A549 treated with GW870086 at 1 μM for 4 hours (cell line): ENCODE data around the gene MLLT11. TPM values are rescaled to one million over a fixed set of nuclear protein-coding genes. Genes with fewer than 3 reads are reported as not detected.

Experiments used
- total RNA-seq: library from RNA; stranded (reverse); fragments of 200-300 nt; extraction: Qiagen RNA extraction; gene quantifications from 5 replicates; pipeline ENCODE4 v1.2.3, GENCODE V29; 2022; ENCODE audit warnings: low read depth

Gene MLLT11
- 12.5 to 18.3 TPM (median 17.0 TPM) in 5 replicates for total RNA-seq

GRCh38 chr1:151060007-151060656, at the start of gene MLLT11:
TSS of gene MLLT11 (plus strand) at chr1:151060397. CDS start at chr1:151067225, 6,828 bp downstream.

GRCh38 chr1:151036356-151036755, 23.8 kb upstream of the MLLT11 start, which contains the start of gene BNIPL:
TSS of gene BNIPL (plus strand) at chr1:151036586. CDS start at chr1:151036726, 140 bp downstream.

GRCh38 chr1:151047591-151047924, 12.6 kb upstream of the MLLT11 start, which contains the start of gene C1orf56:
TSS of gene C1orf56 (plus strand) at chr1:151047751. CDS start at chr1:151047848, 97 bp downstream.

GRCh38 chr1:151059109-151060006, 839 bp upstream of the MLLT11 start, which contains the start of gene CDC42SE1:
TSS of gene CDC42SE1 (minus strand) at chr1:151059622. CDS start at chr1:151055730, 3,892 bp downstream.

GRCh38 chr1:151070474-151071276, 10.5 kb downstream of the MLLT11 start, which contains the start of gene GABPB2:
TSS of gene GABPB2 (plus strand) at chr1:151070761. CDS start at chr1:151088190, 17,429 bp downstream.

Other genes starting within 250 kb of the MLLT11 start
- 8.0 to 15.0 TPM (median 12.5 TPM) in 5 replicates for gene ARNT, start 183.8 kb upstream of the MLLT11 start, total RNA-seq
- not detected in 5 replicates for gene CTXND2, start 173.3 kb upstream of the MLLT11 start, total RNA-seq
- 18.0 to 24.1 TPM (median 23.2 TPM) in 5 replicates for gene SETDB1, start 134.0 kb upstream of the MLLT11 start, total RNA-seq
- 240 to 254 TPM (median 248 TPM) in 5 replicates for gene CERS2, start 85.6 kb upstream of the MLLT11 start, total RNA-seq
- 0.71 to 1.3 TPM (median 0.99 TPM) in 5 replicates for gene ANXA9, start 78.1 kb upstream of the MLLT11 start, total RNA-seq
- 2.6 to 3.6 TPM (median 3.5 TPM) in 5 replicates for gene MINDY1, start 53.5 kb upstream of the MLLT11 start, total RNA-seq
- 10.8 to 15.9 TPM (median 14.0 TPM) in 5 replicates for gene PRUNE1, start 51.9 kb upstream of the MLLT11 start, total RNA-seq
- 0.05 to 0.24 TPM (median 0.12 TPM) in 4 of 5 replicates, not detected in the other for gene BNIPL, start 23.8 kb upstream of the MLLT11 start, total RNA-seq
- 5.3 to 8.6 TPM (median 6.4 TPM) in 5 replicates for gene C1orf56, start 12.6 kb upstream of the MLLT11 start, total RNA-seq
- 83.0 to 88.9 TPM (median 84.7 TPM) in 5 replicates for gene CDC42SE1, start 775 bp upstream of the MLLT11 start, total RNA-seq
- 2.9 to 3.5 TPM (median 3.0 TPM) in 5 replicates for gene GABPB2, start 10.4 kb downstream of the MLLT11 start, total RNA-seq
- 0.91 to 2.9 TPM (median 1.8 TPM) in 5 replicates for gene SEMA6C, start 86.2 kb downstream of the MLLT11 start, total RNA-seq
- gene TNFAIP8L2, start 96.3 kb downstream of the MLLT11 start, total RNA-seq, result not detected in 5 replicates
- gene LYSMD1, start 105.5 kb downstream of the MLLT11 start, total RNA-seq, result 5.1 to 7.7 TPM (median 5.8 TPM) in 5 replicates
- 42.4 to 52.8 TPM (median 47.8 TPM) in 5 replicates for gene SCNM1, start 105.7 kb downstream of the MLLT11 start, total RNA-seq
- gene TMOD4, start 115.6 kb downstream of the MLLT11 start, total RNA-seq, result 0.31 to 0.33 TPM in 2 of 5 replicates, not detected in the others
- gene VPS72, start 129.8 kb downstream of the MLLT11 start, total RNA-seq, result 42.3 to 58.6 TPM (median 46.7 TPM) in 5 replicates
- 48.7 to 54.3 TPM (median 49.8 TPM) in 5 replicates for gene PIP5K1A, start 138.2 kb downstream of the MLLT11 start, total RNA-seq
- gene PSMD4, start 194.3 kb downstream of the MLLT11 start, total RNA-seq, result 168 to 195 TPM (median 180 TPM) in 5 replicates
- gene ZNF687, start 221.9 kb downstream of the MLLT11 start, total RNA-seq, result 10.8 to 14.8 TPM (median 12.6 TPM) in 5 replicates